Ovary (tissue), 3 donors: ENCODE data around the gene SLC19A1.

Experiments used
- POLR2A ChIP-seq: fragments of 450-650 bp; IDR thresholded peaks from one replicate; pipeline ENCODE4 v1.6.1; 2017; ENCODE audit warnings: antibody characterized with exemption, mild to moderate bottlenecking, moderate library complexity
- TF ChIP-seq, protein P1 (sequence below), 3 donors: fragments of 450-650 bp in 2 of 3; fragments of 200-600 bp in 1 of 3; IDR thresholded peaks; one replicate each; pipeline versions ENCODE4 v1.5.1 to v1.8.0; 2016 to 2022; ENCODE audit warnings: antibody characterized with exemption in 3 of 3, mild to moderate bottlenecking in 1 of 3
- donor health status: DM: no; HTN: no; CAD: no.

GRCh38 chr21:45478115-45478801, 64.0 kb downstream of the SLC19A1 start:
- TF ChIP-seq, protein P1, sequence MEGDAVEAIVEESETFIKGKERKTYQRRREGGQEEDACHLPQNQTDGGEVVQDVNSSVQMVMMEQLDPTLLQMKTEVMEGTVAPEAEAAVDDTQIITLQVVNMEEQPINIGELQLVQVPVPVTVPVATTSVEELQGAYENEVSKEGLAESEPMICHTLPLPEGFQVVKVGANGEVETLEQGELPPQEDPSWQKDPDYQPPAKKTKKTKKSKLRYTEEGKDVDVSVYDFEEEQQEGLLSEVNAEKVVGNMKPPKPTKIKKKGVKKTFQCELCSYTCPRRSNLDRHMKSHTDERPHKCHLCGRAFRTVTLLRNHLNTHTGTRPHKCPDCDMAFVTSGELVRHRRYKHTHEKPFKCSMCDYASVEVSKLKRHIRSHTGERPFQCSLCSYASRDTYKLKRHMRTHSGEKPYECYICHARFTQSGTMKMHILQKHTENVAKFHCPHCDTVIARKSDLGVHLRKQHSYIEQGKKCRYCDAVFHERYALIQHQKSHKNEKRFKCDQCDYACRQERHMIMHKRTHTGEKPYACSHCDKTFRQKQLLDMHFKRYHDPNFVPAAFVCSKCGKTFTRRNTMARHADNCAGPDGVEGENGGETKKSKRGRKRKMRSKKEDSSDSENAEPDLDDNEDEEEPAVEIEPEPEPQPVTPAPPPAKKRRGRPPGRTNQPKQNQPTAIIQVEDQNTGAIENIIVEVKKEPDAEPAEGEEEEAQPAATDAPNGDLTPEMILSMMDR (IDR thresholded peaks at IDR 0.05) = peak; percentile 29 to 73 (median 63)
- no peak for TF ChIP-seq POLR2A
